A549 (cell line): ENCODE data around the gene TOM1L2. TPM values are rescaled to one million over a fixed set of nuclear protein-coding genes. Genes with fewer than 3 reads are reported as not detected.

ENCODE experiments used
- ATAC-seq, 2 experiments: fragments of 200-7000 bp in 1 of 2; fragments of >200 bp in 1 of 2; cut with Nextera tagmentation in 1 of 2; cut with Tn5 transposase in 1 of 2; 3 replicates each; pipeline versions ENCODE4 v1.8.0 to v1.9.1; 2018 to 2020; ENCODE audit warnings: mild to moderate bottlenecking in 1 of 2, moderate library complexity in 1 of 2
- CTCF ChIA-PET: fragments of 300-600 bp; sonication (Branson Sonifier 250); formaldehyde crosslinking; extraction: SDS; loops from one replicate; lab custom pipeline; 2021; ENCODE audit warnings: antibody characterized with exemption, inconsistent platforms; lab: Yijun Ruan, JAX
- POLR2A ChIA-PET: fragments of 350-600 bp; formaldehyde crosslinking; extraction: SDS; loops from one replicate; lab custom pipeline; 2021; ENCODE audit warnings: antibody characterized with exemption, inconsistent platforms; lab: Yijun Ruan, JAX
- DNase-seq, 2 experiments: peaks; one replicate each; pipeline versions ENCODE4 v3.0.0 to v3.0.0-alpha.2; 2011 to 2016; ENCODE audit warnings: low read depth in 1 of 2, low spot score in 1 of 2
- FAIRE-seq: peaks from 2 replicates; lab custom pipeline; 2011; peaks lifted over from hg19 to GRCh38; lab: Jason Lieb, UNC
- H3K27ac ChIP-seq, 2 experiments: fragments of >200 bp; sonication (Bioruptor Twin); formaldehyde crosslinking; 3 replicates each; pipeline ENCODE4 v1.5.1; 2016 to 2017
- H3K4me1 ChIP-seq: fragments of >200 bp; sonication (Bioruptor Twin); formaldehyde crosslinking; 3 replicates; pipeline ENCODE4 v1.6.1; 2016
- H3K4me2 ChIP-seq: fragments of >200 bp; sonication (Bioruptor Twin); formaldehyde crosslinking; 3 replicates; pipeline ENCODE4 v1.6.1; 2016
- H3K4me3 ChIP-seq: fragments of >200 bp; sonication (Bioruptor Twin); formaldehyde crosslinking; 3 replicates; pipeline ENCODE4 v1.5.1; 2016
- H3K9me3 ChIP-seq: fragments of >200 bp; sonication (Bioruptor Twin); formaldehyde crosslinking; 3 replicates; pipeline ENCODE4 v1.6.1; 2016
- ATOH8 ChIP-seq: fragments of 250-450 bp; sonication (Bioruptor Pico); IDR thresholded peaks from 2 replicates; pipeline ENCODE4 v1.5.0; 2020; ENCODE audit warnings: low read depth, mild to moderate bottlenecking, moderate library complexity
- CBX2 ChIP-seq: fragments of 200-600 bp; sonication (generic); IDR thresholded peaks from 2 replicates; pipeline ENCODE4 v1.6.1; 2016; ENCODE audit warnings: low read depth, mild to moderate bottlenecking, borderline replicate concordance
- CHD2 ChIP-seq: fragments of 150-350 bp; IDR thresholded peaks from 2 replicates; pipeline ENCODE4 v1.6.1; 2014; ENCODE audit warnings: low read length; ENCODE audit not compliant: partially characterized antibody
- CHD4 ChIP-seq: fragments of 200-600 bp; sonication (generic); IDR thresholded peaks from 2 replicates; pipeline ENCODE4 v1.6.1; 2016; ENCODE audit warnings: antibody characterized with exemption, mild to moderate bottlenecking, borderline replicate concordance
- EHF ChIP-seq: fragments of 250-450 bp; sonication (Bioruptor Pico); IDR thresholded peaks from 2 replicates; pipeline ENCODE4 v1.5.0; 2020; ENCODE audit warnings: mild to moderate bottlenecking
- EHMT2 ChIP-seq: fragments of 200-600 bp; sonication (generic); IDR thresholded peaks from 2 replicates; pipeline ENCODE4 v1.6.1; 2016; ENCODE audit warnings: antibody characterized with exemption, low read depth, mild to moderate bottlenecking, moderate library complexity
- FOSB ChIP-seq: fragments of 250-450 bp; sonication (Bioruptor Pico); IDR thresholded peaks from 2 replicates; pipeline ENCODE4 v1.5.0; 2020; ENCODE audit warnings: mild to moderate bottlenecking, moderate library complexity
- FOSL2 ChIP-seq, 2 experiments: fragments of 450-650 bp in 1 of 2; fragments of >200 bp in 1 of 2; sonication (Bioruptor Twin) in 1 of 2; formaldehyde crosslinking; IDR thresholded peaks; 2 replicates each; pipeline versions ENCODE4 v1.5.0 to v1.6.1; 2016 to 2020; ENCODE audit warnings: mild to moderate bottlenecking in 1 of 2, moderate library complexity in 1 of 2
- GATA3 ChIP-seq: IDR thresholded peaks from 2 replicates; pipeline ENCODE4 v1.6.1; 2012; ENCODE audit warnings: borderline replicate concordance
- HDAC2 ChIP-seq: fragments of 200-600 bp; sonication (generic); IDR thresholded peaks from 2 replicates; pipeline ENCODE4 v1.6.1; 2016
- HEYL ChIP-seq: fragments of 250-450 bp; sonication (Bioruptor Pico); IDR thresholded peaks from 2 replicates; pipeline ENCODE4 v1.8.0; 2021; ENCODE audit warnings: mild to moderate bottlenecking, moderate library complexity
- HOXA7 ChIP-seq: fragments of 250-450 bp; sonication (Bioruptor Pico); IDR thresholded peaks from 2 replicates; pipeline ENCODE4 v1.5.0; 2020; ENCODE audit warnings: mild to moderate bottlenecking, moderate library complexity
- HOXB5 ChIP-seq: fragments of 250-450 bp; sonication (Bioruptor Pico); IDR thresholded peaks from 2 replicates; pipeline ENCODE4 v1.5.0; 2020; ENCODE audit warnings: mild to moderate bottlenecking, moderate library complexity
- KDM5A ChIP-seq: fragments of 200-600 bp; sonication (generic); IDR thresholded peaks from 2 replicates; pipeline ENCODE4 v1.6.1; 2016; ENCODE audit warnings: antibody characterized with exemption, mild to moderate bottlenecking
- MAFK ChIP-seq: fragments of 450-650 bp; IDR thresholded peaks from 2 replicates; pipeline ENCODE4 v1.6.1; 2014; ENCODE audit not compliant: partially characterized antibody
- MAZ ChIP-seq: fragments of 150-350 bp; IDR thresholded peaks from 2 replicates; pipeline ENCODE4 v1.6.1; 2014; ENCODE audit warnings: antibody characterized with exemption, low read depth, low read length, borderline replicate concordance
- NFE2L2 ChIP-seq: fragments of 150-350 bp; conservative IDR thresholded peaks from 2 replicates; pipeline ENCODE4 v1.6.1; 2014; ENCODE audit warnings: low read length
- NPAS2 ChIP-seq: fragments of 250-450 bp; sonication (Bioruptor Pico); IDR thresholded peaks from 2 replicates; pipeline ENCODE4 v1.8.0; 2022; ENCODE audit warnings: mild to moderate bottlenecking, moderate library complexity, borderline replicate concordance
- NR3C1 ChIP-seq: fragments of >200 bp; sonication (Bioruptor Twin); formaldehyde crosslinking; IDR thresholded peaks from 3 replicates; pipeline ENCODE4 v1.6.1; 2017
- POLR2A ChIP-seq: IDR thresholded peaks from 2 replicates; pipeline ENCODE4 v1.6.1; 2012; ENCODE audit warnings: mild to moderate bottlenecking, low read length
- POLR2AphosphoS2 ChIP-seq: conservative IDR thresholded peaks from 2 replicates; pipeline ENCODE4 v1.6.1; 2012; ENCODE audit warnings: low read length, improper control_type of control experiment, inconsistent platforms
- RAD21 ChIP-seq, 2 experiments: fragments of >200 bp in 1 of 2; sonication (Bioruptor Twin) in 1 of 2; formaldehyde crosslinking in 1 of 2; IDR thresholded peaks in 1 of 2; conservative IDR thresholded peaks in 1 of 2; 2 replicates in 1 of 2; 3 replicates in 1 of 2; pipeline ENCODE4 v1.6.1; 2012 to 2018; ENCODE audit warnings: inconsistent platforms in 1 of 2
- RCOR1 ChIP-seq: fragments of 150-350 bp; IDR thresholded peaks from 2 replicates; pipeline ENCODE4 v1.6.1; 2014; ENCODE audit warnings: antibody characterized with exemption, low read length, low read depth
- RFX5 ChIP-seq: fragments of 450-650 bp; IDR thresholded peaks from 2 replicates; pipeline ENCODE4 v1.7.1; 2014; ENCODE audit warnings: antibody characterized with exemption, mild to moderate bottlenecking, moderate library complexity
- USF2 ChIP-seq: fragments of 450-650 bp; IDR thresholded peaks from 2 replicates; pipeline ENCODE4 v1.6.1; 2014; ENCODE audit warnings: antibody characterized with exemption
- ZFP36 ChIP-seq: fragments of 450-650 bp; IDR thresholded peaks from 2 replicates; pipeline ENCODE4 v1.6.1; 2014; ENCODE audit warnings: borderline replicate concordance; ENCODE audit not compliant: partially characterized antibody
- WGBS: methylation state at CpG from one replicate; pipeline ENCODE4 v1.1.6; 2017; ENCODE audit errors: missing lambda C conversion rate; 5-methylcytosine and 5-hydroxymethylcytosine counted together
- polyA plus RNA-seq, 4 experiments: library from polyadenylated mRNA; depleted of rRNA in 3 of 4; stranded (reverse); fragments of >200 nt; fragmentation: RNase III in 1 of 4; extraction: RNeasy Plus Mini Kit Qiagen cat#74134 plus additional on column Dnase treatment in 1 of 4; gene quantifications; 2 replicates in 3 of 4; 3 replicates in 1 of 4; pipeline ENCODE4 v1.2.3, GENCODE V29; 2011 to 2017
- TF ChIP-seq, protein P1 (sequence below): IDR thresholded peaks from 2 replicates; pipeline ENCODE4 v1.6.1; 2012; ENCODE audit warnings: low read depth, borderline replicate concordance
- TF ChIP-seq, protein P2 (sequence below): fragments of 250-450 bp; sonication (Bioruptor Pico); IDR thresholded peaks from 2 replicates; pipeline ENCODE4 v1.5.0; 2021; ENCODE audit warnings: mild to moderate bottlenecking, moderate library complexity, borderline replicate concordance
- TF ChIP-seq, protein P3 (sequence below): fragments of >200 bp; sonication (Bioruptor Twin); formaldehyde crosslinking; IDR thresholded peaks from 3 replicates; pipeline ENCODE4 v1.5.1; 2016

Gene TOM1L2
- polyA plus RNA-seq, 2 of the 4 experiments (the other 2 are of a cell fraction) = 19.2 to 24.7 TPM

GRCh38 chr17:17840751-17841591 lies 131.2 kb downstream of the TOM1L2 start (continued):
- no peak for TF ChIP-seq USF2
- no peak for TF ChIP-seq RAD21 (conservative IDR thresholded peaks at IDR 0.05 in 1 of 2, IDR thresholded peaks at IDR 0.05 in 1 of 2)
- TF ChIP-seq MAFK = no peak
- no peak for TF ChIP-seq NR3C1
- TF ChIP-seq EHF (CRISPR knock-in tag) = peak; percentile 66; the same call in 1 of the 2 replicates
- TF ChIP-seq RFX5 = no peak
- no peak for TF ChIP-seq ZFP36
- no peak for TF ChIP-seq FOSL2 (IDR thresholded peaks at IDR 0.05)
- TF ChIP-seq FOSL2 (CRISPR knock-in tag; IDR thresholded peaks at IDR 0.05) = peak; percentile 49; the same call in 1 of the 2 replicates
- peak; percentile 1 for TF ChIP-seq POLR2A
- TF ChIP-seq HOXB5 (CRISPR knock-in tag) = 0 out of 2 replicates have a peak, but pooled peaks have one; percentile 24
- TF ChIP-seq HOXA7 (CRISPR knock-in tag) = no peak; the same call in 1 of the 2 replicates
- no peak for TF ChIP-seq EHMT2
- TF ChIP-seq CBX2 = no peak
- TF ChIP-seq, protein P1, sequence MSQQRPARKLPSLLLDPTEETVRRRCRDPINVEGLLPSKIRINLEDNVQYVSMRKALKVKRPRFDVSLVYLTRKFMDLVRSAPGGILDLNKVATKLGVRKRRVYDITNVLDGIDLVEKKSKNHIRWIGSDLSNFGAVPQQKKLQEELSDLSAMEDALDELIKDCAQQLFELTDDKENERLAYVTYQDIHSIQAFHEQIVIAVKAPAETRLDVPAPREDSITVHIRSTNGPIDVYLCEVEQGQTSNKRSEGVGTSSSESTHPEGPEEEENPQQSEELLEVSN = no peak
- TF ChIP-seq MAZ = no peak
- 0 out of 2 replicates have a peak, but pooled peaks have one; percentile 36 for TF ChIP-seq FOSB (CRISPR knock-in tag)

- Histone ChIP-seq H3K4me1 (peaks cover 56% of the 10 kb centered on the region), H3K4me2 (peak overlapping the region; percentile 93), H3K4me3 (peak overlapping the region; percentile 44), H3K27ac (peak overlapping the region; percentile 98), H3K9me3 (no peaks in the 10 kb centered on the region)
- WGBS = 3% methylated on average over 50 of the region's 71 CpGs
- ChIA-PET POLR2A (interaction anchor here (0.7 to 4.8 kb wide), 5 partner anchors 13 to 119 kb away, joined by 4 to 100 read pairs (median 5); no protein-coding TSS in a partner anchor), CTCF (interaction anchor here (0.5 to 35.9 kb wide), 8 partner anchors 15 to 160 kb away, joined by 3 to 859 read pairs (median 30); no protein-coding TSS in a partner anchor)
- DNase-seq (peak; percentile 90 to 95), ATAC-seq (peak; percentile 40 to 69), FAIRE-seq (peak; percentile 67)
- no peak for TF ChIP-seq KDM5A
- no peak for TF ChIP-seq CHD2
- peak; percentile 96 for TF ChIP-seq RCOR1
- TF ChIP-seq EHMT2 = no peak
- no peak for TF ChIP-seq FOSL2 (IDR thresholded peaks at IDR 0.05)
- TF ChIP-seq FOSL2 (CRISPR knock-in tag; IDR thresholded peaks at IDR 0.05) = 0 out of 2 replicates have a peak, but pooled peaks have one; percentile 27
- TF ChIP-seq HEYL (CRISPR knock-in tag) = peak; percentile 93; the same call in 1 of the 2 replicates
- TF ChIP-seq GATA3 = peak; percentile 51
- peak; percentile 98 for TF ChIP-seq HDAC2
- peak; percentile 99 for TF ChIP-seq CHD4
- TF ChIP-seq, protein P2, sequence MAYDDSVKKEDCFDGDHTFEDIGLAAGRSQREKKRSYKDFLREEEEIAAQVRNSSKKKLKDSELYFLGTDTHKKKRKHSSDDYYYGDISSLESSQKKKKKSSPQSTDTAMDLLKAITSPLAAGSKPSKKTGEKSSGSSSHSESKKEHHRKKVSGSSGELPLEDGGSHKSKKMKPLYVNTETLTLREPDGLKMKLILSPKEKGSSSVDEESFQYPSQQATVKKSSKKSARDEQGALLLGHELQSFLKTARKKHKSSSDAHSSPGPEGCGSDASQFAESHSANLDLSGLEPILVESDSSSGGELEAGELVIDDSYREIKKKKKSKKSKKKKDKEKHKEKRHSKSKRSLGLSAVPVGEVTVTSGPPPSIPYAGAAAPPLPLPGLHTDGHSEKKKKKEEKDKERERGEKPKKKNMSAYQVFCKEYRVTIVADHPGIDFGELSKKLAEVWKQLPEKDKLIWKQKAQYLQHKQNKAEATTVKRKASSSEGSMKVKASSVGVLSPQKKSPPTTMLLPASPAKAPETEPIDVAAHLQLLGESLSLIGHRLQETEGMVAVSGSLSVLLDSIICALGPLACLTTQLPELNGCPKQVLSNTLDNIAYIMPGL = no peak
- TF ChIP-seq RFX5 = peak; percentile 74; the same call in 1 of the 2 replicates
- TF ChIP-seq FOSB (CRISPR knock-in tag) = peak; percentile 92
- TF ChIP-seq NFE2L2 = no peak
- TF ChIP-seq ATOH8 (CRISPR knock-in tag) = peak; percentile 44
- peak; percentile 64; the same call in 1 of the 2 replicates for TF ChIP-seq POLR2AphosphoS2
- TF ChIP-seq, protein P3, sequence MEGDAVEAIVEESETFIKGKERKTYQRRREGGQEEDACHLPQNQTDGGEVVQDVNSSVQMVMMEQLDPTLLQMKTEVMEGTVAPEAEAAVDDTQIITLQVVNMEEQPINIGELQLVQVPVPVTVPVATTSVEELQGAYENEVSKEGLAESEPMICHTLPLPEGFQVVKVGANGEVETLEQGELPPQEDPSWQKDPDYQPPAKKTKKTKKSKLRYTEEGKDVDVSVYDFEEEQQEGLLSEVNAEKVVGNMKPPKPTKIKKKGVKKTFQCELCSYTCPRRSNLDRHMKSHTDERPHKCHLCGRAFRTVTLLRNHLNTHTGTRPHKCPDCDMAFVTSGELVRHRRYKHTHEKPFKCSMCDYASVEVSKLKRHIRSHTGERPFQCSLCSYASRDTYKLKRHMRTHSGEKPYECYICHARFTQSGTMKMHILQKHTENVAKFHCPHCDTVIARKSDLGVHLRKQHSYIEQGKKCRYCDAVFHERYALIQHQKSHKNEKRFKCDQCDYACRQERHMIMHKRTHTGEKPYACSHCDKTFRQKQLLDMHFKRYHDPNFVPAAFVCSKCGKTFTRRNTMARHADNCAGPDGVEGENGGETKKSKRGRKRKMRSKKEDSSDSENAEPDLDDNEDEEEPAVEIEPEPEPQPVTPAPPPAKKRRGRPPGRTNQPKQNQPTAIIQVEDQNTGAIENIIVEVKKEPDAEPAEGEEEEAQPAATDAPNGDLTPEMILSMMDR = no peak
- TF ChIP-seq MAZ = 0 out of 2 replicates have a peak, but pooled peaks have one; percentile 73
- TF ChIP-seq NPAS2 (CRISPR knock-in tag) = peak; percentile 67
These were observed 132.2 kb downstream of the TOM1L2 start for GRCh38 chr17:17839791-17840707.
